WERI-Rb-1 (cell line): ENCODE results near the gene COX8A.

ENCODE experiments used
- DNase-seq: peaks from one replicate; pipeline ENCODE4 v3.0.0-alpha.2; 2020
- H3K27ac ChIP-seq: fragments of 250-450 bp; sonication (Bioruptor Pico); 2 replicates; pipeline ENCODE4 v1.5.1; 2020; ENCODE audit warnings: mild to moderate bottlenecking, moderate library complexity
- H3K27me3 ChIP-seq: fragments of 250-450 bp; sonication (Bioruptor Pico); 2 replicates; pipeline ENCODE4 v1.5.1; 2021; ENCODE audit warnings: mild to moderate bottlenecking, low read depth, moderate library complexity; ENCODE audit not compliant: insufficient read depth, severe bottlenecking
- H3K36me3 ChIP-seq: fragments of 250-450 bp; sonication (Bioruptor Pico); 2 replicates; pipeline ENCODE4 v1.5.1; 2020; ENCODE audit warnings: mild to moderate bottlenecking, moderate library complexity
- H3K4me3 ChIP-seq: 2 replicates; pipeline ENCODE4 v1.5.1; 2011; ENCODE audit warnings: low read depth, mild to moderate bottlenecking, control low read depth, low read length
- H3K9me3 ChIP-seq: fragments of 250-450 bp; sonication (Bioruptor Pico); 2 replicates; pipeline ENCODE4 v1.5.1; 2021; ENCODE audit warnings: mild to moderate bottlenecking, moderate library complexity; ENCODE audit not compliant: severe bottlenecking
- CTCF ChIP-seq: IDR thresholded peaks from 2 replicates; pipeline ENCODE4 v1.5.1; 2011; ENCODE audit warnings: low read depth, mild to moderate bottlenecking, control low read depth, inconsistent platforms, low read length

COX8A gene

GRCh38 chr11:64007629-64008282, 33.3 kb downstream of the COX8A start:
- peak overlapping the region; percentile 1; the same call in 1 of the 2 replicates for H3K4me3 ChIP-seq
- DNase-seq = peak; percentile 87
- no peaks in the 10 kb centered on the region for H3K9me3 ChIP-seq
- no peaks in the 10 kb centered on the region for H3K36me3 ChIP-seq
- TF ChIP-seq CTCF = no peak
- no peaks in the 10 kb centered on the region for H3K27me3 ChIP-seq
- H3K27ac ChIP-seq = peak overlapping the region; percentile 52

GRCh38 chr11:64008283-64008913, 34.0 kb downstream of the COX8A start:
- Histone ChIP-seq H3K27me3 (no peaks in the 10 kb centered on the region), H3K9me3 (no peaks in the 10 kb centered on the region), H3K36me3 (no peaks in the 10 kb centered on the region), H3K27ac (peak overlapping the region; percentile 52), H3K4me3 (no peak overlapping the region)
- TF ChIP-seq CTCF = no peak
- no peak for DNase-seq

DNA sequence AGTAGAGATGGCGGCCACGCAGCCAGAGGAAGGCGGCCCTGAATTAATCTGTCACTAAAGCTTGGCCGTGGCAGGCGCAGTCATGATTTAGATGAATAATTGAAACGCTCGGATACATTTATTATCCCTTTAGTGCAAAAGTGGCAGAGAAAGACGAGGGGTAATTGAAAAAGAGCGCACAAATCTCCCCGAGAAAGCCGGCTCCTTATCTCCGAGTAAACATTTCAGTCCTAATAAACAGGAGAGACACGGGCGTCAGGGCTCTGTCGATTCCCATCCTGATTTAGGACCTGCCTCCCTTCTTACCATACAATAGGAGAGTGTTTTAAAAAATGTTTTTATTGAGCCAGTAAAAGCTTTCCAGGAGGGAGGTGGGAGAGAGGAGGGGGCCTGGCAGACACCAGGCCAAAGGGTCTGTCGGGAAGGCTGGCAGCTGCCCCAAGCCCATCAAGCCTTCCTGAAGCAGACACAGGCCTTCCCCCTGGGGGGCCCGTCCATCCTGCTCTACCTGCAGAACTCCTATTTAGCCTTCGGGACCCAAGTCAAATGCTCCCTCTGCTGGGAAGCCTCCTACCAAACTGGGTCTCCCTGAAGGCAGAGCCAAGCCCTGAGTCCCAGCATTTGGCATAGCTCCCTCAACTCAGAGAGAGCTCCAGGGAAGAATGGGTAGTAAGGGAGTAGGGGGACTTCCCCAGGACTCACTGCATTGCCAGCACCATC, 34.7 kb downstream of the COX8A start:
- no peak for DNase-seq
- Histone ChIP-seq H3K36me3 (no peaks in the 10 kb centered on the region), H3K27me3 (no peaks in the 10 kb centered on the region), H3K9me3 (no peaks in the 10 kb centered on the region), H3K27ac (no peak overlapping the region), H3K4me3 (no peak overlapping the region)
- TF ChIP-seq CTCF = no peak

DNA sequence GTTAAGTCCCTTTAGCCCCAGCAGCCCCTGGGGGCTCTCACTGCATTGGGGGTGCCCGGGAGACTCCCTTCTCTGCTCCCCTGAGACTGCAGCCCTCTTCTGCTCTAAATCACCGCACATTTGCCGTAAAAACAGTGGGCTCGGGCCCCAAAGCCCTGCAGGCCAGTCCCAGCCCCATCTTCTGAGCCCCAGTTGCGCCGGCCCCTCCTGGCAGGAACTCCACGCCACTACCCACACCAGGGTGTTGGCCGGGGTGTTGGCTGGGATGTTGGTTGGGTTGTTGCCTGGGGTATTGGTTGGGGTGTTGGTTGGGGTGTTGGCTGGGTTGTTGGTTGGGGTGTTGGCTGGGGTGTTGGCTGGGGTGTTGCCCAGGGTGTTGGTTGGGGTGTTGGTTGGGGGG, 35.3 kb downstream of the COX8A start:
- no peak for DNase-seq
- no peak overlapping the region for H3K27ac ChIP-seq
- no peak overlapping the region for H3K4me3 ChIP-seq
- no peak for TF ChIP-seq CTCF
- H3K36me3 ChIP-seq = no peaks in the 10 kb centered on the region
- no peaks in the 10 kb centered on the region for H3K27me3 ChIP-seq
- H3K9me3 ChIP-seq = no peaks in the 10 kb centered on the region

DNA sequence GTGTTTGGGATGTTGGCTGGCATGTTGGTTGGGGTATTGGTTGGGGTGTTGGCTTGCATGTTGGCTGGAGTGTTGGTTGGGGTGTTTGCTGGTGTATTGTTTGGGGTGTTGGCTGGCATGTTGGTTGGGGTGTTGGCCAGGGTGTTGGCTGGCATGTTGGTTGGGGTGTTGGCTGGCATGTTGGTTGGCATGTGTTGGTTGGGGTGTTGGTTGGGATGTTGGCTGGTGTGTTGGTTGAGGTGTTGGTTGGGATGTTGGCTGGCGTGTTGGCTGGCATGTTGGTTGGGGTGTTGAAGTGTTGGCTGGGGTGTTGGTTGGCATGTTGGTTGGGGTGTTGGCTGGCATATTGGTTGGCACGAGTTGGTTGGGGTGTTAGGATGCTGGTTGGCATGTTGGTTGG, 36.4 kb downstream of the COX8A start:
- Histone ChIP-seq H3K27ac (no peak overlapping the region), H3K9me3 (no peaks in the 10 kb centered on the region), H3K27me3 (no peaks in the 10 kb centered on the region), H3K36me3 (no peaks in the 10 kb centered on the region), H3K4me3 (no peak overlapping the region)
- TF ChIP-seq CTCF = no peak
- no peak for DNase-seq
